Subcutaneous abdominal adipose tissue (tissue), 5 donors: ENCODE results near the gene CCDC148.
"Not testable (repeated sequence)": the region's sequence is repeated elsewhere in the genome, so short reads cannot be mapped to it uniquely, and the experiment has no call there.

Experiments used
- H3K27ac ChIP-seq: one replicate; pipeline ENCODE4 v1.7.0; 2013; ENCODE audit warnings: low read depth, mild to moderate bottlenecking, inconsistent platforms, low read length, moderate library complexity
- H3K27me3 ChIP-seq, 5 donors: one replicate each; pipeline ENCODE4 v1.7.0; 2013; ENCODE audit warnings: low read length in 5 of 5, inconsistent platforms in 1 of 5; ENCODE audit not compliant: control insufficient read depth in 5 of 5, insufficient read depth in 4 of 5
- H3K36me3 ChIP-seq, 5 donors: one replicate each; pipeline ENCODE4 v1.7.0; 2013; ENCODE audit warnings: low read length in 5 of 5; ENCODE audit not compliant: control insufficient read depth in 5 of 5, insufficient read depth in 5 of 5
- H3K4me1 ChIP-seq, 5 donors: one replicate each; pipeline ENCODE4 v1.7.0; 2013; ENCODE audit warnings: low read length in 5 of 5, mild to moderate bottlenecking in 3 of 5, moderate library complexity in 1 of 5; ENCODE audit not compliant: control insufficient read depth in 5 of 5, insufficient read depth in 5 of 5
- H3K4me3 ChIP-seq, 5 donors: one replicate each; pipeline ENCODE4 v1.7.0; 2013; ENCODE audit warnings: low read length in 5 of 5, low read depth in 1 of 5
- H3K9ac ChIP-seq, 5 donors: one replicate each; pipeline ENCODE4 v1.7.0; 2013; ENCODE audit warnings: low read length in 5 of 5, mild to moderate bottlenecking in 4 of 5, moderate library complexity in 3 of 5
- H3K9me3 ChIP-seq, 5 donors: one replicate each; pipeline ENCODE4 v1.7.0; 2013; ENCODE audit warnings: low read length in 5 of 5; ENCODE audit not compliant: control insufficient read depth in 5 of 5
- donor health status: healthy.
- donor health status: healthy.
- donor health status: healthy.
- donor health status: healthy.
- donor health status: healthy.

Gene CCDC148

DNA sequence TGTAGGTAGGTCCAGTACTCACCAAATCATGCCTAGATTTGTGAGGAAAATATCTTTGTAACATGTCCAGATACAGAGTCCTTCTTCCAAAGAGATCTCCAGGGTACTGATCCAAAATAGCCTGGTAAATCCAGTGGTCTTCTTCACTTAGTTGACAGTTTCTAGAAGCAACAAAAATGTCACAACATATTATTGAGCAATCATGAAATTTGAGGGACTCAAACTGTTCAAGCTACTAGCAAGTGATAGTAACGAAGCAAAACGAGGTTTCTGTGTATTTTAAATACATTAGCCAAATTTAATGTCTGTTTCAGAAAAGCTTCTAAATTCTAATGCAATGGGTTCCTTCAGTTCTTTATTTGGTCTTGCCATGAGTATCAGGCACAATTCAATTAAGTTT lies 142.8 kb downstream of the CCDC148 start:
- Histone ChIP-seq H3K4me3 (no peak overlapping the region), H3K27me3 (no peaks in the 10 kb centered on the region), H3K9ac (no peak overlapping the region), H3K36me3 (no peaks in the 10 kb centered on the region), H3K9me3 (no peaks in the 10 kb centered on the region), H3K4me1 (no peaks in the 10 kb centered on the region), H3K27ac (no peak overlapping the region)

DNA sequence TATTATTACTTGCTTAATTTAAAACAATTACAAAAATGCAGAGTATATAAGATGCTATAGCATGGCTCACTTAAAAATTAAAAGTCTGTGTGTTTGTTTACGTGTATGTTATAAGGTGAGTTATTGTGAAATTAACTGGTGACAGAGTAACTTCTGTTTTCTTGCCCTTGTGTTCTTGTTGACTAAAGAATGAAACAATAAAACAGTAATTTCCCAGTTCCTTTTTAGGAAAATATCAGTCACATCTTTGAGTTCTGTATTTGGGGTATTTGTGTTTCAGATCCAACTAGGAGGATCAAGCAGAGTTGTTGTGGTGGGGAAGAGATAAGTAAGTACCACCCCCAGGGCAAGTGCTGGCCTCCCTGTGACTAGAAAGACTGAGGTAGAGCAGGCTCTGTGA lies 143.6 kb downstream of the CCDC148 start:
- Histone ChIP-seq H3K9ac (no peak overlapping the region), H3K9me3 (no peaks in the 10 kb centered on the region), H3K27ac (no peak overlapping the region), H3K4me3 (no peak overlapping the region), H3K36me3 (no peaks in the 10 kb centered on the region), H3K27me3 (no peaks in the 10 kb centered on the region), H3K4me1 (no peaks in the 10 kb centered on the region)

DNA sequence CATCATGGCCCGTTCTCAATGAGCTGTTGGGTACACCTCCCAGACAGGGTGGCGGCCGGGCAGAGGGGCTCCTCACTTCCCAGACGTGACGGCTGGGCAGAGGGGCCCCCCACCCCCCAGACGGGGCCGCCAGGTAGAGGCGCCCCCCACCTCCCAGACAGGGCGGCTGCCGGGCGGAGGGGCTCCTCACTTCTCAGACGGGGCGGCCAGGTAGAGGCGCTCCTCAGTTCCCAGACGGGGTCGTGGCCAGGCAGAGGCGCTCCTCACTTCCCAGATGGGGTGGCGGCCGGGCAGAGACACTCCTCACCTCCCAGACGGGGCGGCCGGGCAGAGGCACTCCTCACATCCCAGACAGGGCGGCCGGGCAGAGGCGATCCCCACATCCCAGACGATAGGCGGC lies 146.1 kb downstream of the CCDC148 start:
- not testable (repeated sequence) for H3K27me3 ChIP-seq, H3K4me1 ChIP-seq, H3K4me3 ChIP-seq, H3K9me3 ChIP-seq, H3K9ac ChIP-seq, H3K36me3 ChIP-seq, H3K27ac ChIP-seq

GRCh38 chr2:158305501-158305900 lies 151.1 kb downstream of the CCDC148 start:
- Histone ChIP-seq H3K4me3 (no peak overlapping the region), H3K9ac (no peak overlapping the region), H3K36me3 (no peaks in the 10 kb centered on the region), H3K9me3 (no peaks in the 10 kb centered on the region), H3K27ac (no peak overlapping the region), H3K27me3 (no peaks in the 10 kb centered on the region), H3K4me1 (no peaks in the 10 kb centered on the region)

- no peaks in the 10 kb centered on the region for H3K27me3 ChIP-seq
- no peak overlapping the region for H3K9ac ChIP-seq
- peaks cover 0 to 11% (median 0%) of the 10 kb centered on the region in 5 donors for H3K9me3 ChIP-seq
- no peaks in the 10 kb centered on the region for H3K4me1 ChIP-seq
- H3K4me3 ChIP-seq, result no peak overlapping the region
- H3K36me3 ChIP-seq, result no peaks in the 10 kb centered on the region
- no peak overlapping the region for H3K27ac ChIP-seq
Observed at GRCh38 chr2:158300394-158300793, 156.2 kb downstream of the CCDC148 start.

- Histone ChIP-seq H3K9ac (no peak overlapping the region), H3K27ac (no peak overlapping the region), H3K4me3 (no peak overlapping the region), H3K4me1 (no peaks in the 10 kb centered on the region), H3K36me3 (no peaks in the 10 kb centered on the region), H3K27me3 (no peaks in the 10 kb centered on the region), H3K9me3 (peaks cover 0 to 11% (median 0%) of the 10 kb centered on the region in 5 donors)
Observed at GRCh38 chr2:158297606-158298005, 158.9 kb downstream of the CCDC148 start.

- Histone ChIP-seq H3K9ac (no peak overlapping the region), H3K36me3 (no peaks in the 10 kb centered on the region), H3K27ac (no peak overlapping the region), H3K4me1 (no peaks in the 10 kb centered on the region), H3K9me3 (peaks cover 0 to 11% (median 0%) of the 10 kb centered on the region in 5 donors), H3K4me3 (no peak overlapping the region), H3K27me3 (no peaks in the 10 kb centered on the region)
Observed at GRCh38 chr2:158297120-158297519, 159.4 kb downstream of the CCDC148 start.

DNA sequence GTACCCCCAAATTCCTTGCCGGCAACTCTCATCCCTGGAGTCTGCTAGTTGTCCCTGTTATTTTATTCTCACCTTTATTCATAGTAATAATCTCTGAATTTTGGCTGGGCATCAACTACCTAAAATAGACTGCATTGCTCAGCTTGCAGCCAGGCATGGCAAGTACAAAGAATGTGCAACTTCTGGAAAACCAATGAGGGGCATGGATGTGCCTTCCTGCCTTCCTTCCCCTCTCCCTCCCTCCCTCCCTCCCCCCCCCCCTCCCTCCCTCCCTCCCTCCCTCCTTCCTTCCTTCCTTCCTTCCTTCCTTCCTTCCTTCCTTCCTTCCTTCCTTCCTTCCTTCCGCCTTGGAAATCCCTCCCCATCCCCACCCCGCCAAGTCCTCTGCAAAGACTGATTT lies 162.8 kb downstream of the CCDC148 start:
- H3K27me3 ChIP-seq, result no peaks in the 10 kb centered on the region
- no peak overlapping the region for H3K27ac ChIP-seq
- H3K9me3 ChIP-seq, result peaks cover 0 to 6% (median 0%) of the 10 kb centered on the region in 5 donors
- H3K9ac ChIP-seq, result no peak overlapping the region
- no peaks in the 10 kb centered on the region for H3K36me3 ChIP-seq
- H3K4me1 ChIP-seq, result no peaks in the 10 kb centered on the region
- H3K4me3 ChIP-seq, result no peak overlapping the region

DNA sequence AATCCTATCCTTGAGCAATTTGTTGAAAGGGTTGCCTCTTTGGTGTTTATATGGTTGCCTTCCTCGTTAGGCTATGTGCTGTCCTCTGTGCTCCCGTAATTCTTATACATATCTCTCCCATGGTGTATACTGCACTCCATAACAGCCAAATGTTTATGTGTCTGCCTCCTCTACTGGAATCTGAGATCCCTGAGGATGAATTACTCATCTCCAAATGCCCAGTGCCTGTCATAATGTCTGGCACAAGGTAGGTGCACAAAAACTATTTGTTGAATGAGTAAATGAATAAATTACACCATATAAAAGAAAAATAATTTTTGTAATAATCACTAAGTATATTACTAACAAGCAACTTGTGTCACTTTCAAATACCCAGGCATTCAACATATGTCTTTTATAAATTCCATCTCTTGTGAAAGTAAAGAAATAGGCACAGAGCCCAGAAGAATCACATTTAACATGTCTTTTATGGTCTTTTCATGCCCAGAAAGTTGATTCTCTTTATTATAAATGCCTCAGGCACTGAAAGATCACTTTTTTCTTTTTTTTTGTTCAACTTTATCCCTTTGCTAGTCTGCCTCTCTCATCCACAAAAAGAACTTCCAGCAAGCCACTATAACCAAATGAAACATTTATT lies 164.9 kb downstream of the CCDC148 start:
- H3K27me3 ChIP-seq, result no peaks in the 10 kb centered on the region
- H3K9ac ChIP-seq, result no peak overlapping the region
- no peaks in the 10 kb centered on the region for H3K36me3 ChIP-seq
- peaks cover 0 to 3% (median 0%) of the 10 kb centered on the region in 5 donors for H3K9me3 ChIP-seq
- H3K27ac ChIP-seq, result no peak overlapping the region
- H3K4me3 ChIP-seq, result no peak overlapping the region
- H3K4me1 ChIP-seq, result no peaks in the 10 kb centered on the region

DNA sequence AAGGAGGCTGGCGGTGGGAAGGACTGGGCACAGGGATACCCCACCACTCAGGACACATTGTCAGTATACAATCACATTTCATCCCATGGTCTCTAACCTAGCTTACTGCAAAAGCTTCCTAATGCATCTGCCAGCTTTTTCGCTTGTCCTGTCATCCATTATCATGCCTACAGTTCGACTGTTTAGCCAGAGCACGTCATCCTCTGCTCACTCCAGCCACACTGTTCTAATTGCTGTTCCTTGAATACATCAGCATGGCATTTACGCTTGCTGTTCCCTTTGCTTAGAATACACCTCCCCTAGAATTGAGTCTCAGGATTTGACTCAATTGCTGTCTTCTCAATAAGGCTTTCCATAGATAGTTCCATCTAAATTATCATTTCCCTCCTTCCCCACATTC lies 166.3 kb downstream of the CCDC148 start:
- Histone ChIP-seq H3K4me3 (no peak overlapping the region), H3K27ac (no peak overlapping the region), H3K36me3 (no peaks in the 10 kb centered on the region), H3K9ac (no peak overlapping the region), H3K27me3 (no peaks in the 10 kb centered on the region), H3K9me3 (peaks cover 0 to 3% (median 0%) of the 10 kb centered on the region in 5 donors), H3K4me1 (no peaks in the 10 kb centered on the region)
